Panc1 (cell line): Measurements from ENCODE around the gene INTS1. TPM values are rescaled to one million over a fixed set of nuclear protein-coding genes. Genes with fewer than 3 reads are reported as not detected.
A peak's percentile ranks its signal among the peaks of the same experiment; 100 is the strongest.

Experiments
- ATAC-seq: fragments of 200-7000 bp; cut with Tn5 transposase; 2 replicates; pipeline ENCODE4 v1.9.1; 2020; ENCODE audit warnings: mild to moderate bottlenecking, moderate library complexity
- BruUV-seq: library from RNA; stranded (reverse); fragments of 400-500 nt; replicated peaks from 2 replicates; lab custom pipeline; 2021; lab: Mats Ljungman, UMichigan
- CTCF ChIA-PET: fragments of 300-600 bp; sonication (Branson Sonifier 250); formaldehyde crosslinking; loops from one replicate; lab custom pipeline; 2022; ENCODE audit warnings: antibody characterized with exemption; lab: Charles Lee
- POLR2A ChIA-PET: fragments of 300-600 bp; sonication (Branson Sonifier 250); formaldehyde crosslinking; loops from one replicate; lab custom pipeline; 2022; ENCODE audit warnings: antibody characterized with exemption; lab: Charles Lee
- DNase-seq: peaks from one replicate; pipeline ENCODE4 v3.0.0-alpha.2; 2010; ENCODE audit warnings: low read depth, low spot score
- H3K27ac ChIP-seq: 2 replicates; pipeline ENCODE4 v1.5.1; 2011; ENCODE audit warnings: mild to moderate bottlenecking, low read length, inconsistent platforms
- H3K27me3 ChIP-seq: fragments of 200-500 bp; sonication (Bioruptor generic); 2 replicates; pipeline ENCODE4 v1.6.0; 2014; ENCODE audit warnings: low read length, inconsistent platforms; ENCODE audit not compliant: control insufficient read depth, insufficient read depth
- H3K36me3 ChIP-seq: fragments of 200-500 bp; sonication (Bioruptor generic); 2 replicates; pipeline ENCODE4 v1.5.1; 2014; ENCODE audit warnings: inconsistent platforms, mild to moderate bottlenecking, low read length, moderate library complexity; ENCODE audit not compliant: control insufficient read depth, insufficient read depth
- H3K4me1 ChIP-seq: 2 replicates; pipeline ENCODE4 v1.5.1; 2011; ENCODE audit warnings: inconsistent platforms, mild to moderate bottlenecking, low read length, moderate library complexity; ENCODE audit not compliant: control insufficient read depth, insufficient read depth
- H3K4me3 ChIP-seq, 2 experiments: 2 replicates each; pipeline ENCODE4 v1.5.1; 2011 to 2012; ENCODE audit warnings: low read depth in 2 of 2, low read length in 2 of 2, mild to moderate bottlenecking in 2 of 2, inconsistent platforms in 1 of 2, moderate library complexity in 1 of 2
- H3K9me3 ChIP-seq: fragments of 200-500 bp; sonication (Bioruptor generic); 2 replicates; pipeline ENCODE4 v1.5.1; 2014; ENCODE audit warnings: low read depth, mild to moderate bottlenecking, inconsistent platforms, low read length, moderate library complexity; ENCODE audit not compliant: control insufficient read depth, insufficient read depth
- POLR2AphosphoS5 ChIP-seq: IDR thresholded peaks from 2 replicates; pipeline ENCODE4 v1.6.1; 2012; ENCODE audit warnings: mild to moderate bottlenecking, low read depth, low read length, moderate library complexity
- SIN3A ChIP-seq: IDR thresholded peaks from 2 replicates; pipeline ENCODE4 v1.6.1; 2012; ENCODE audit warnings: low read depth, mild to moderate bottlenecking, low read length, moderate library complexity, borderline replicate concordance; ENCODE audit not compliant: insufficient read depth
- TCF7L2 ChIP-seq: IDR thresholded peaks from 2 replicates; pipeline ENCODE4 v1.6.1; 2011; ENCODE audit warnings: mild to moderate bottlenecking, low read depth, low read length, inconsistent platforms
- in situ Hi-C: cut with HindIII; loops from 2 replicates; pipeline ENCODE4 v1.10.0; 2016; ENCODE audit warnings: low sequenced_read_pairs, low pct_unique_long_range_greater_than_20kb
- intact Hi-C: fragments of 100-400 bp; cut with micrococcal nuclease; formaldehyde crosslinking; loops from one replicate; pipeline ENCODE4 v1.10.0; 2022; ENCODE audit not compliant: unreplicated experiment
- total RNA-seq: library from RNA; stranded (reverse); gene quantifications from one replicate; pipeline ENCODE4 v1.2.1, GENCODE V29; 2021; ENCODE audit not compliant: unreplicated experiment
- TF ChIP-seq, protein P1 (sequence below), 2 experiments: IDR thresholded peaks; 2 replicates each; pipeline ENCODE4 v1.6.1; 2011 to 2012; ENCODE audit warnings: low read depth in 2 of 2, control low read depth in 1 of 2, low read length in 1 of 2, mild to moderate bottlenecking in 1 of 2, moderate library complexity in 1 of 2; ENCODE audit not compliant: insufficient read depth in 1 of 2
- TF ChIP-seq, protein P2 (sequence below): fragments of 450-650 bp; IDR thresholded peaks from 2 replicates; pipeline ENCODE4 v1.5.1; 2017; ENCODE audit warnings: mild to moderate bottlenecking

Gene INTS1
- total RNA-seq, 1 experiment from 2014 or later, result 173 TPM

DNA sequence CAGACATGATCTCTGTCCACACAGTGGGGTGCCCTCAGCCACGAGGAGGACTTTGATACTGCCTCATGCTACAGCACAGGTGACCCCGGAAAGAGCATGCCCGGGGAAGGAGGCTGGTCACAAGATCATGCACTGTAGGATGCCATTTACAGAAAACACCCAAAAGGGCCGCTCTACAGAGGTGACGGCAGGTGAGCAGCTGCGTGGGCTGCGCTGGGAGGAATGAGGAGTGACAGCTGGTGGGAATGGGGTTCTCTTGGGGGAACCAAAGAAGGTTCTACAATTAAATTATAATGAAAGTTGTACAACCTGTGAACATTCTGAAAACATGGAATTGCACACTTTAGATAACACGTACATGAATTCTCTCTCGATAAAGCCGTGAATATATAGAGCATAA, 12.0 kb downstream of the INTS1 start:
- Histone ChIP-seq H3K9me3 (no peaks in the 10 kb centered on the region), H3K4me1 (no peaks in the 10 kb centered on the region), H3K27ac (no peak overlapping the region), H3K27me3 (no peaks in the 10 kb centered on the region), H3K4me3 (no peak overlapping the region), H3K36me3 (peaks cover 14% of the 10 kb centered on the region; the same call in 1 of the 2 replicates)
- ATAC-seq (no peak), DNase-seq (no peak)
- in situ Hi-C loops, result no loop called here
- BruUV-seq, result TSS peak; percentile 31
- ChIA-PET CTCF (no interaction called here), POLR2A (no interaction called here)
- intact Hi-C loops, result no loop called here
- TF ChIP-seq SIN3A (no peak), TCF7L2 (no peak), POLR2AphosphoS5 (no peak)
- TF ChIP-seq, protein P1, sequence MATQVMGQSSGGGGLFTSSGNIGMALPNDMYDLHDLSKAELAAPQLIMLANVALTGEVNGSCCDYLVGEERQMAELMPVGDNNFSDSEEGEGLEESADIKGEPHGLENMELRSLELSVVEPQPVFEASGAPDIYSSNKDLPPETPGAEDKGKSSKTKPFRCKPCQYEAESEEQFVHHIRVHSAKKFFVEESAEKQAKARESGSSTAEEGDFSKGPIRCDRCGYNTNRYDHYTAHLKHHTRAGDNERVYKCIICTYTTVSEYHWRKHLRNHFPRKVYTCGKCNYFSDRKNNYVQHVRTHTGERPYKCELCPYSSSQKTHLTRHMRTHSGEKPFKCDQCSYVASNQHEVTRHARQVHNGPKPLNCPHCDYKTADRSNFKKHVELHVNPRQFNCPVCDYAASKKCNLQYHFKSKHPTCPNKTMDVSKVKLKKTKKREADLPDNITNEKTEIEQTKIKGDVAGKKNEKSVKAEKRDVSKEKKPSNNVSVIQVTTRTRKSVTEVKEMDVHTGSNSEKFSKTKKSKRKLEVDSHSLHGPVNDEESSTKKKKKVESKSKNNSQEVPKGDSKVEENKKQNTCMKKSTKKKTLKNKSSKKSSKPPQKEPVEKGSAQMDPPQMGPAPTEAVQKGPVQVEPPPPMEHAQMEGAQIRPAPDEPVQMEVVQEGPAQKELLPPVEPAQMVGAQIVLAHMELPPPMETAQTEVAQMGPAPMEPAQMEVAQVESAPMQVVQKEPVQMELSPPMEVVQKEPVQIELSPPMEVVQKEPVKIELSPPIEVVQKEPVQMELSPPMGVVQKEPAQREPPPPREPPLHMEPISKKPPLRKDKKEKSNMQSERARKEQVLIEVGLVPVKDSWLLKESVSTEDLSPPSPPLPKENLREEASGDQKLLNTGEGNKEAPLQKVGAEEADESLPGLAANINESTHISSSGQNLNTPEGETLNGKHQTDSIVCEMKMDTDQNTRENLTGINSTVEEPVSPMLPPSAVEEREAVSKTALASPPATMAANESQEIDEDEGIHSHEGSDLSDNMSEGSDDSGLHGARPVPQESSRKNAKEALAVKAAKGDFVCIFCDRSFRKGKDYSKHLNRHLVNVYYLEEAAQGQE (IDR thresholded peaks at IDR 0.05; ENCODE audit: insufficient read depth in 1 of 2, low read depth in 2 of 2, low read length in 1 of 2), result no peak
- TF ChIP-seq, protein P2, sequence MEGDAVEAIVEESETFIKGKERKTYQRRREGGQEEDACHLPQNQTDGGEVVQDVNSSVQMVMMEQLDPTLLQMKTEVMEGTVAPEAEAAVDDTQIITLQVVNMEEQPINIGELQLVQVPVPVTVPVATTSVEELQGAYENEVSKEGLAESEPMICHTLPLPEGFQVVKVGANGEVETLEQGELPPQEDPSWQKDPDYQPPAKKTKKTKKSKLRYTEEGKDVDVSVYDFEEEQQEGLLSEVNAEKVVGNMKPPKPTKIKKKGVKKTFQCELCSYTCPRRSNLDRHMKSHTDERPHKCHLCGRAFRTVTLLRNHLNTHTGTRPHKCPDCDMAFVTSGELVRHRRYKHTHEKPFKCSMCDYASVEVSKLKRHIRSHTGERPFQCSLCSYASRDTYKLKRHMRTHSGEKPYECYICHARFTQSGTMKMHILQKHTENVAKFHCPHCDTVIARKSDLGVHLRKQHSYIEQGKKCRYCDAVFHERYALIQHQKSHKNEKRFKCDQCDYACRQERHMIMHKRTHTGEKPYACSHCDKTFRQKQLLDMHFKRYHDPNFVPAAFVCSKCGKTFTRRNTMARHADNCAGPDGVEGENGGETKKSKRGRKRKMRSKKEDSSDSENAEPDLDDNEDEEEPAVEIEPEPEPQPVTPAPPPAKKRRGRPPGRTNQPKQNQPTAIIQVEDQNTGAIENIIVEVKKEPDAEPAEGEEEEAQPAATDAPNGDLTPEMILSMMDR, result no peak

DNA sequence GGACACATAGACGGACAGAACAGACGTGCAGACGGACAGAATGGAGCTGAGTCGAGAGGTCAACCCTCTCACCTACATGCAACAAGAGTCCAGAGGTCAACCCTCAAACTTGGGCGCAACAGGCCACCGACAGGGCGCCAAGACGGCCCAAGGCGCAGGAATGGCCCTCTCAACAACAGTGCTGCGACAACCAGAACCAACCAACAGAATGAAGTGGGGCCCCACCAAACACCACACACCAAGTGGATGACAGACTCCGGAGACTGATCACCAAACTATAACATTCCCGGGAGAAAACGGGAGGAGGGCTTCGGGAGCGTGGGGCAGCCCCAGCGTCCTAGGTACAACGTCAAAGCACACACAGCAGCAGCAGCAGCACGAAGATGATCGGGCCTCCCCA, 13.4 kb downstream of the INTS1 start:
- Histone ChIP-seq H3K4me1 (no peaks in the 10 kb centered on the region), H3K36me3 (peaks cover 14% of the 10 kb centered on the region; the same call in 1 of the 2 replicates), H3K9me3 (no peaks in the 10 kb centered on the region), H3K27ac (no peak overlapping the region), H3K27me3 (no peaks in the 10 kb centered on the region), H3K4me3 (no peak overlapping the region)
- intact Hi-C loops, result no loop called here
- CTCF ChIA-PET, result no interaction called here
- no TSS peak for BruUV-seq
- DNase-seq, result no peak
- TF ChIP-seq POLR2AphosphoS5 (no peak), TCF7L2 (no peak), SIN3A (no peak)
- TF ChIP-seq, protein P2, result no peak
- TF ChIP-seq, protein P1 (IDR thresholded peaks at IDR 0.05; ENCODE audit: insufficient read depth in 1 of 2, low read depth in 2 of 2, low read length in 1 of 2), result no peak
- POLR2A ChIA-PET, result no interaction called here
- ATAC-seq, result no peak
- in situ Hi-C loops, result no loop called here
